Right lobe of liver (tissue), 6 donors: ENCODE measurements around the gene EDN1. TPM values are rescaled to one million over a fixed set of nuclear protein-coding genes. Genes with fewer than 3 reads are reported as not detected.

ENCODE experiments used
- ATAC-seq, 4 donors: fragments of 200-7000 bp; cut with Tn5 transposase; one replicate each; pipeline ENCODE4 v1.9.1; 2020; ENCODE audit warnings: mild to moderate bottlenecking in 4 of 4, moderate library complexity in 4 of 4
- DNase-seq, 3 donors: peaks; one replicate each; pipeline ENCODE4 v3.0.0-alpha.2; 2020
- H3K27ac ChIP-seq, 3 donors: fragments of 200-600 bp; one replicate each; pipeline ENCODE4 v1.8.0; 2022
- H3K27me3 ChIP-seq, 2 donors: fragments of 200-600 bp; one replicate each; pipeline ENCODE4 v1.8.0; 2022
- H3K36me3 ChIP-seq, 4 donors: fragments of 200-600 bp; sonication (generic) in 1 of 4; one replicate each; pipeline versions ENCODE4 v1.5.1 to v1.8.0; 2017 to 2022; ENCODE audit warnings: control low read depth in 1 of 4
- H3K4me1 ChIP-seq, 4 donors: fragments of 200-600 bp; sonication (generic) in 1 of 4; one replicate each; pipeline versions ENCODE4 v1.5.1 to v1.8.0; 2017 to 2022; ENCODE audit warnings: control low read depth in 1 of 4
- H3K4me3 ChIP-seq, 3 donors: fragments of 200-600 bp; one replicate each; pipeline ENCODE4 v1.8.0; 2022
- H3K9me3 ChIP-seq, 4 donors: fragments of 200-600 bp; sonication (generic) in 1 of 4; one replicate each; pipeline versions ENCODE4 v1.5.1 to v1.8.0; 2017 to 2022; ENCODE audit warnings: control low read depth in 1 of 4
- CTCF ChIP-seq, 4 donors: fragments of 200-600 bp in 3 of 4; fragments of 450-650 bp in 1 of 4; IDR thresholded peaks; one replicate each; pipeline versions ENCODE4 v1.5.1 to v1.8.0; 2016 to 2022; ENCODE audit warnings: antibody characterized with exemption in 4 of 4, mild to moderate bottlenecking in 2 of 4
- POLR2A ChIP-seq: fragments of 450-650 bp; IDR thresholded peaks from one replicate; pipeline ENCODE4 v1.6.1; 2017; ENCODE audit warnings: antibody characterized with exemption, mild to moderate bottlenecking
- WGBS: methylation state at CpG from one replicate; pipeline ENCODE4 v1.1.6; 2018; ENCODE audit warnings: low coverage, low lambda C conversion rate; ENCODE audit not compliant: insufficient coverage; ENCODE audit errors: missing lambda C conversion rate; 5-methylcytosine and 5-hydroxymethylcytosine counted together
- intact Hi-C, 2 donors: fragments of 100-400 bp; cut with DNase I; formaldehyde crosslinking; loops; one replicate each; pipeline versions ENCODE4 v1.11.2 to v1.14.1; 2022
- total RNA-seq, 6 experiments: library from RNA; depleted of rRNA in 2 of 6; stranded (reverse); fragments of >200 nt in 2 of 6; fragmentation: NEBNext Ultra II Directional in 3 of 6; extraction: Animal tissue kit (Norgen Biotek cat#: 25700) in 3 of 6; gene quantifications; one replicate each; pipeline versions ENCODE4 v1.1.0 to v1.2.4, GENCODE V29; 2016 to 2023
- donor health status: DM: no; HTN: yes; CAD: no.
- donor health status: DM: no; HTN: no; CAD: no.
- donor health status: DM: no; HTN: no; CAD: no.
- donor health status: DM: no; HTN: yes; CAD: no.
- donor health status: DM: no; HTN: yes; CAD: no.

The EDN1 gene
- total RNA-seq, 6 experiments from 2014 or later = 0.18 to 6.8 (median 1.4) TPM

DNA sequence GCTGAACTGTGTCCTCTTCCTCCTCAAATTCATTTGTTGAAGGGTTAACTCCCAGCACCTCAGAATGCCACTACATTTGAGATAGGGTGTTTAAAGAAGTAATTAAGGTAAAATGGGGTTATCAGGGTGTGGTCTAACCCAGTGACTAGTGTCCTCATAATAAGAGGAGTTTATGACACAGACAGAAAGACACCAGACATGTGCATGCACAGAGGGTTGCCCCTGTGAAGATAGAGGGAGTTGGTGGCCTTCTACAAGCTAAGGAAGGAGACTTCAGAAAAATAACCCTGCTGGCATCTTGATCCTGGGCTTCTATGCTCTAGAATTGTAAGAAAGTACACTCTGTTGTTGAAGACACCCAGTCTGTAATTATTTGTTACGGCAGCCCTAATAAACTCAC, 24.9 kb upstream of the EDN1 start:
- intact Hi-C loops = no loop called here

GRCh38 chr6:12265791-12266190, 24.4 kb upstream of the EDN1 start:
- H3K27me3 ChIP-seq = no peaks in the 10 kb centered on the region
- ATAC-seq = peak in 3 of 4 donors; percentile 46 to 70 (median 66)
- no peaks in the 10 kb centered on the region for H3K9me3 ChIP-seq
- no peak for DNase-seq
- intact Hi-C loops = no loop called here
- H3K36me3 ChIP-seq = no peaks in the 10 kb centered on the region
- 75% methylated on average over 2 of the region's 2 CpGs for WGBS
- no peak overlapping the region for H3K4me3 ChIP-seq
- H3K27ac ChIP-seq = no peak overlapping the region
- no peak for TF ChIP-seq CTCF (IDR thresholded peaks at IDR 0.05)
- no peak for TF ChIP-seq POLR2A
- no peaks in the 10 kb centered on the region for H3K4me1 ChIP-seq

More for the DNA sequence above, 24.9 kb upstream of the EDN1 start:
- TF ChIP-seq CTCF (IDR thresholded peaks at IDR 0.05) = no peak
- no peak for TF ChIP-seq POLR2A
- 100% methylated on average over 1 of the region's 1 CpG for WGBS
- Histone ChIP-seq H3K36me3 (no peaks in the 10 kb centered on the region), H3K27me3 (no peaks in the 10 kb centered on the region), H3K27ac (no peak overlapping the region), H3K4me3 (no peak overlapping the region), H3K4me1 (no peaks in the 10 kb centered on the region), H3K9me3 (no peaks in the 10 kb centered on the region)
- DNase-seq (no peak), ATAC-seq (no peak)

DNA sequence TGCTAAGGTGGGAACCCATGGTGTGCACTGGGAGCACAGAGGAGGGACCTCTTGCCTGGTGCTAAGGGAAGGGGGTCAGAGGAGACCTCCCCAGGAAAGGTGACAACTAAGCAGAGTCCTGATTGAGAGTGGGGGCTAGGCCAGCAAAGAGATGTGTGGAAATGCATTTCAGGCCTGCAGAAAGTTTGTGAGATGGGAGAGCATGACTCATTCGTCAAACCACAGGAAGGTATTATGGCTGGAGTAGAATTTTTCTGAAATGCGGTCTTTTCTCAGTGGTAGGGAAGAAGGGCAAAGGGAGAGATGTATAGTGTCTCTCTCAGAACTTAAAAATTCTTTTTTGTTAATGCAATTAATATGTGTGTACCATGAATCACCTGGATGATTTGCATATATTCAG, 23.6 kb upstream of the EDN1 start:
- intact Hi-C loops = no loop called here
- no peak for TF ChIP-seq POLR2A
- no peak for TF ChIP-seq CTCF (IDR thresholded peaks at IDR 0.05)
- no peak for DNase-seq

DNA sequence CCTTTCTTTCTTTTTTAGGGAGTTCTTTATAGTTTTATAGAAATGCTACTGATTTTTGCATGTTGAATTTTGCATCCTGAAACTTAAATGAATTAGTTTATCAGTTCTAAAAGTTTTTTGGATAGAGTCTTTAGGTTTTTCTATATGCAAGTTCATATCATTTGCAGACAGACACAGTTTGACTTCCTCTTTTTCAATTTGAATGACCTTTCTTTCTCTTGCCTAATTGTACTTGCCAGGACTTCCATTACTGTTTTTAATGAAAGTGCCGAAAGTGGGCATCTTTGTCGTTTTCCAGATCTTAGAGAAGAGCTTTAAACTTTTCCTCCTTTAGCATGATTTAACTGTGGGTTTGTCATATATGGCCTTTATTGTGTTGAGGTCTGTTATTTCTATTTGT, 21.1 kb upstream of the EDN1 start:
- no peak for DNase-seq
- H3K36me3 ChIP-seq = no peaks in the 10 kb centered on the region
- H3K4me1 ChIP-seq = no peaks in the 10 kb centered on the region
- no peak for ATAC-seq
- TF ChIP-seq CTCF (IDR thresholded peaks at IDR 0.05) (no peak), POLR2A (no peak)
- H3K27me3 ChIP-seq = no peaks in the 10 kb centered on the region
- intact Hi-C loops = no loop called here
- H3K9me3 ChIP-seq = no peaks in the 10 kb centered on the region
- no peak overlapping the region for H3K27ac ChIP-seq
- WGBS = 53% methylated on average over 2 of the region's 2 CpGs
- no peak overlapping the region for H3K4me3 ChIP-seq

More for the DNA sequence above, 23.6 kb upstream of the EDN1 start:
- no peak overlapping the region for H3K27ac ChIP-seq
- WGBS = 67% methylated on average over 2 of the region's 2 CpGs
- no peak overlapping the region for H3K4me3 ChIP-seq
- H3K27me3 ChIP-seq = no peaks in the 10 kb centered on the region
- H3K36me3 ChIP-seq = no peaks in the 10 kb centered on the region
- ATAC-seq = no peak
- no peaks in the 10 kb centered on the region for H3K4me1 ChIP-seq
- H3K9me3 ChIP-seq = no peaks in the 10 kb centered on the region
